ENCODE data around the gene DIS3L2.

DNA sequence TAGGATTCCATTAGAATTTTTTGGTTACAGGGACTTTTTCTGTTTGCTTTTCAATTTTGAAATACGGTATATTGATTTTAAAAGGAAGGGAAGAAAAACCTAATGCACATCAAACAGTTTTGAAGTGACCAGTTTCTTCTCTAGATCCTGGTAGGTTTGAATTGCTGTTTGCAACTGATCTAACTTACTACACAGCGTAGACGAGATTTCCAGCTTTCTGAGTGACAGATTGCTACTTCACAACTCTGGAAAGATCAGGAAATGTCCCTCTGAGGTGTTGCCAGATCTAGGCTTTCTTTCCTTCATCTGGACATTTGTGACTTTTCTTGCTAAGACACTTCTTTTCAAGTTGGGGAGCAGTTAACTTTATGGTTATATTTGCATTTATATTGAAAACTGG, 112.2 kb downstream of the DIS3L2 start:
- TF ChIP-seq, protein P1, sequence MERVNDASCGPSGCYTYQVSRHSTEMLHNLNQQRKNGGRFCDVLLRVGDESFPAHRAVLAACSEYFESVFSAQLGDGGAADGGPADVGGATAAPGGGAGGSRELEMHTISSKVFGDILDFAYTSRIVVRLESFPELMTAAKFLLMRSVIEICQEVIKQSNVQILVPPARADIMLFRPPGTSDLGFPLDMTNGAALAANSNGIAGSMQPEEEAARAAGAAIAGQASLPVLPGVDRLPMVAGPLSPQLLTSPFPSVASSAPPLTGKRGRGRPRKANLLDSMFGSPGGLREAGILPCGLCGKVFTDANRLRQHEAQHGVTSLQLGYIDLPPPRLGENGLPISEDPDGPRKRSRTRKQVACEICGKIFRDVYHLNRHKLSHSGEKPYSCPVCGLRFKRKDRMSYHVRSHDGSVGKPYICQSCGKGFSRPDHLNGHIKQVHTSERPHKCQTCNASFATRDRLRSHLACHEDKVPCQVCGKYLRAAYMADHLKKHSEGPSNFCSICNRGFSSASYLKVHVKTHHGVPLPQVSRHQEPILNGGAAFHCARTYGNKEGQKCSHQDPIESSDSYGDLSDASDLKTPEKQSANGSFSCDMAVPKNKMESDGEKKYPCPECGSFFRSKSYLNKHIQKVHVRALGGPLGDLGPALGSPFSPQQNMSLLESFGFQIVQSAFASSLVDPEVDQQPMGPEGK (CRISPR knock-in tag; IDR thresholded peaks at IDR 0.05; ENCODE audit: borderline replicate concordance), result no peak
- TF ChIP-seq PPARA (CRISPR knock-in tag; IDR thresholded peaks at IDR 0.05; ENCODE audit: borderline replicate concordance), result no peak
- TF ChIP-seq, protein P2, sequence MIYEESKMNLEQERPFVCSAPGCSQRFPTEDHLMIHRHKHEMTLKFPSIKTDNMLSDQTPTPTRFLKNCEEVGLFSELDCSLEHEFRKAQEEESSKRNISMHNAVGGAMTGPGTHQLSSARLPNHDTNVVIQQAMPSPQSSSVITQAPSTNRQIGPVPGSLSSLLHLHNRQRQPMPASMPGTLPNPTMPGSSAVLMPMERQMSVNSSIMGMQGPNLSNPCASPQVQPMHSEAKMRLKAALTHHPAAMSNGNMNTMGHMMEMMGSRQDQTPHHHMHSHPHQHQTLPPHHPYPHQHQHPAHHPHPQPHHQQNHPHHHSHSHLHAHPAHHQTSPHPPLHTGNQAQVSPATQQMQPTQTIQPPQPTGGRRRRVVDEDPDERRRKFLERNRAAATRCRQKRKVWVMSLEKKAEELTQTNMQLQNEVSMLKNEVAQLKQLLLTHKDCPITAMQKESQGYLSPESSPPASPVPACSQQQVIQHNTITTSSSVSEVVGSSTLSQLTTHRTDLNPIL (CRISPR knock-in tag; IDR thresholded peaks at IDR 0.05; ENCODE audit: low read depth), result no peak

Measured in SK-N-SH treated with all-trans-retinoic acid at 6 μM for 48 hours (cell line).